Measurements from ENCODE around the gene INPP5J. TPM values are rescaled to one million over a fixed set of nuclear protein-coding genes. Genes with fewer than 3 reads are reported as not detected.
A peak's percentile ranks its signal among the peaks of the same experiment; 100 is the strongest.

Gene INPP5J
- total and polyA plus RNA-seq, 2 of the 13 experiments (the other 11 are each of a cell fraction or from before 2014, with no cell fraction given) = 0.24 to 1.1 TPM

- peak; percentile 40; the same call in 1 of the 2 replicates for TF ChIP-seq ZNF350 (CRISPR knock-in tag; IDR thresholded peaks at IDR 0.05; ENCODE audit: borderline replicate concordance, low read depth)
- TF ChIP-seq MLLT10 (CRISPR knock-in tag; IDR thresholded peaks at IDR 0.05) = no peak
- no peak for TF ChIP-seq ESRRA (CRISPR knock-in tag; IDR thresholded peaks at IDR 0.05; ENCODE audit: low read depth)
- no peak for TF ChIP-seq HMGA1 (CRISPR knock-in tag; conservative IDR thresholded peaks at IDR 0.05)
- TF ChIP-seq TAF15 (IDR thresholded peaks at IDR 0.05; ENCODE audit: low read depth, low read length, poor library complexity, severe bottlenecking) = no peak
- no peak for TF ChIP-seq NONO (IDR thresholded peaks at IDR 0.05)
- no peak for TF ChIP-seq NONO (CRISPR knock-in tag; conservative IDR thresholded peaks at IDR 0.05)
- TF ChIP-seq, protein P1, sequence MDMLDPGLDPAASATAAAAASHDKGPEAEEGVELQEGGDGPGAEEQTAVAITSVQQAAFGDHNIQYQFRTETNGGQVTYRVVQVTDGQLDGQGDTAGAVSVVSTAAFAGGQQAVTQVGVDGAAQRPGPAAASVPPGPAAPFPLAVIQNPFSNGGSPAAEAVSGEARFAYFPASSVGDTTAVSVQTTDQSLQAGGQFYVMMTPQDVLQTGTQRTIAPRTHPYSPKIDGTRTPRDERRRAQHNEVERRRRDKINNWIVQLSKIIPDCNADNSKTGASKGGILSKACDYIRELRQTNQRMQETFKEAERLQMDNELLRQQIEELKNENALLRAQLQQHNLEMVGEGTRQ (IDR thresholded peaks at IDR 0.05; ENCODE audit: low read depth, low read length) = no peak
- TF ChIP-seq, protein P1 (CRISPR knock-in tag; IDR thresholded peaks at IDR 0.05; ENCODE audit: borderline replicate concordance) = no peak
- TF ChIP-seq, protein P2, sequence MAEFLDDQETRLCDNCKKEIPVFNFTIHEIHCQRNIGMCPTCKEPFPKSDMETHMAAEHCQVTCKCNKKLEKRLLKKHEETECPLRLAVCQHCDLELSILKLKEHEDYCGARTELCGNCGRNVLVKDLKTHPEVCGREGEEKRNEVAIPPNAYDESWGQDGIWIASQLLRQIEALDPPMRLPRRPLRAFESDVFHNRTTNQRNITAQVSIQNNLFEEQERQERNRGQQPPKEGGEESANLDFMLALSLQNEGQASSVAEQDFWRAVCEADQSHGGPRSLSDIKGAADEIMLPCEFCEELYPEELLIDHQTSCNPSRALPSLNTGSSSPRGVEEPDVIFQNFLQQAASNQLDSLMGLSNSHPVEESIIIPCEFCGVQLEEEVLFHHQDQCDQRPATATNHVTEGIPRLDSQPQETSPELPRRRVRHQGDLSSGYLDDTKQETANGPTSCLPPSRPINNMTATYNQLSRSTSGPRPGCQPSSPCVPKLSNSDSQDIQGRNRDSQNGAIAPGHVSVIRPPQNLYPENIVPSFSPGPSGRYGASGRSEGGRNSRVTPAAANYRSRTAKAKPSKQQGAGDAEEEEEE (CRISPR knock-in tag; IDR thresholded peaks at IDR 0.05; ENCODE audit: borderline replicate concordance) = no peak
- no peak for TF ChIP-seq RXRA (CRISPR knock-in tag; IDR thresholded peaks at IDR 0.05)
- no peak for TF ChIP-seq ISX (CRISPR knock-in tag; conservative IDR thresholded peaks at IDR 0.05)
- no peak for TF ChIP-seq RBM22 (optimal IDR thresholded peaks at IDR 0.05; ENCODE audit: low read length)
- TF ChIP-seq ZNF232 (CRISPR knock-in tag; IDR thresholded peaks at IDR 0.05; ENCODE audit: borderline replicate concordance) = no peak
- TF ChIP-seq GTF3A (CRISPR knock-in tag; conservative IDR thresholded peaks at IDR 0.05) = no peak
- no peak for TF ChIP-seq ZNF441 (CRISPR knock-in tag; IDR thresholded peaks at IDR 0.05; ENCODE audit: borderline replicate concordance)
- TF ChIP-seq ZNF614 (CRISPR knock-in tag; IDR thresholded peaks at IDR 0.05; ENCODE audit: borderline replicate concordance) = 0 out of 2 replicates have a peak, but pooled peaks have one; percentile 24
- TF ChIP-seq, protein P3, sequence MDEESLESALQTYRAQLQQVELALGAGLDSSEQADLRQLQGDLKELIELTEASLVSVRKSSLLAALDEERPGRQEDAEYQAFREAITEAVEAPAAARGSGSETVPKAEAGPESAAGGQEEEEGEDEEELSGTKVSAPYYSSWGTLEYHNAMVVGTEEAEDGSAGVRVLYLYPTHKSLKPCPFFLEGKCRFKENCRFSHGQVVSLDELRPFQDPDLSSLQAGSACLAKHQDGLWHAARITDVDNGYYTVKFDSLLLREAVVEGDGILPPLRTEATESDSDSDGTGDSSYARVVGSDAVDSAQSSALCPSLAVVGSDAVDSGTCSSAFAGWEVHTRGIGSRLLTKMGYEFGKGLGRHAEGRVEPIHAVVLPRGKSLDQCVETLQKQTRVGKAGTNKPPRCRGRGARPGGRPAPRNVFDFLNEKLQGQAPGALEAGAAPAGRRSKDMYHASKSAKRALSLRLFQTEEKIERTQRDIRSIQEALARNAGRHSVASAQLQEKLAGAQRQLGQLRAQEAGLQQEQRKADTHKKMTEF (CRISPR knock-in tag; IDR thresholded peaks at IDR 0.05) = 0 out of 2 replicates have a peak, but pooled peaks have one; percentile 21
- TF ChIP-seq ZSCAN12 (CRISPR knock-in tag; IDR thresholded peaks at IDR 0.05) = no peak
- TF ChIP-seq ZSCAN20 (CRISPR knock-in tag; IDR thresholded peaks at IDR 0.05; ENCODE audit: borderline replicate concordance) = no peak
- TF ChIP-seq, protein P4, sequence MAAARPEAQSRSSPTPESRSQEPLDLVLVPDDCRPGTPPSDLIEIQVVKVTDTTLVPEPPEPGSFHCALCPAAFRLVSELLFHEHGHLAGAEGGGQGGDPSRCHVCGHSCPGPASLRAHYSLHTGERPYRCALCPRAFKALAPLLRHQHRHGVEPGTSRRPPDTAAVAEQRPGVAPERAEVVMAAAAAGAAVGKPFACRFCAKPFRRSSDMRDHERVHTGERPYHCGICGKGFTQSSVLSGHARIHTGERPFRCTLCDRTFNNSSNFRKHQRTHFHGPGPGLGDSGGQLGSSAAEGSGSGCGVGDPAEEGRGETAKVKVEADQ (CRISPR knock-in tag; IDR thresholded peaks at IDR 0.05; ENCODE audit: borderline replicate concordance) = no peak
- TF ChIP-seq TFAP4 (IDR thresholded peaks at IDR 0.05; ENCODE audit: borderline replicate concordance, low read depth) = no peak
- no peak; the same call in 1 of the 2 replicates for TF ChIP-seq GABPB1 (CRISPR knock-in tag; IDR thresholded peaks at IDR 0.05)
These were observed 26.3 kb downstream of the INPP5J start (continued) for GRCh38 chr22:31148953-31149627.
